MM.1S (cell line): ENCODE results near the gene UBE2E1.

Source experiments
- EZH2 ChIP-seq: fragments of 300-600 bp; sonication (generic); optimal IDR thresholded peaks from 2 replicates; pipeline ENCODE3; 2017; ENCODE audit warnings: low read depth, mild to moderate bottlenecking, antibody characterized with exemption, low read length, mixed read lengths
- EZH2phosphoT487 ChIP-seq: fragments of 300-600 bp; sonication (generic); IDR thresholded peaks from 2 replicates; pipeline ENCODE4 v1.6.1; 2018; ENCODE audit warnings: antibody characterized with exemption, low read length
- TF ChIP-seq, protein P1 (sequence below): fragments of 300-600 bp; sonication (generic); IDR thresholded peaks from 2 replicates; pipeline ENCODE4 v1.5.1; 2016; ENCODE audit warnings: antibody characterized with exemption, low read length, mixed read lengths

DNA sequence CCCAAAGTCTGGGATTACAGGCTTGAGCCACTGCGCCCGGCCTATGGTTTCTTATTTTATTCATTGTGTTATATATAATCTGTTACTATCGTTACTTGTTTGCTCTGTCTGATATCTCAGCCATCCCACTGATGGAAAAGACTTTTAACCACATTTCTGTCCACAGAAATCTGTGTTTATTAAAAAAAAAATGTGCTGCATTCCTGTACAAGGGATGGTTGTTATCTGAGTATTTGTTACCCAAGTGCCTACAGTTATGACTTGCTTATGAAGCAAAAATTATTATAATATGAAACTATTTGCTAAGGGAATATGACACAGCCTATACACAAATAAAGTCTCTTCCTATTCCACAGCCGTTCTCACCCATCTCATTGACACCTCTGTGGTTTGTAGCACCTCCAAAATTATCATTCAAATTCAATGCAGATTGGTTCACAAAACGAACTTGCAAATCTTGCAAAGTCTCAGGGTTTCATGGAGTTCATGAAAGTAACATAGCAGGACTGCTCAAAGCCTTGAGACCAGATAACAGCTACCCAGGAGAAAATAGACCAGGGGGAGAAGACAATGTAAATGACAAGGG lies 47.4 kb upstream of the UBE2E1 start:
- TF ChIP-seq, protein P1, sequence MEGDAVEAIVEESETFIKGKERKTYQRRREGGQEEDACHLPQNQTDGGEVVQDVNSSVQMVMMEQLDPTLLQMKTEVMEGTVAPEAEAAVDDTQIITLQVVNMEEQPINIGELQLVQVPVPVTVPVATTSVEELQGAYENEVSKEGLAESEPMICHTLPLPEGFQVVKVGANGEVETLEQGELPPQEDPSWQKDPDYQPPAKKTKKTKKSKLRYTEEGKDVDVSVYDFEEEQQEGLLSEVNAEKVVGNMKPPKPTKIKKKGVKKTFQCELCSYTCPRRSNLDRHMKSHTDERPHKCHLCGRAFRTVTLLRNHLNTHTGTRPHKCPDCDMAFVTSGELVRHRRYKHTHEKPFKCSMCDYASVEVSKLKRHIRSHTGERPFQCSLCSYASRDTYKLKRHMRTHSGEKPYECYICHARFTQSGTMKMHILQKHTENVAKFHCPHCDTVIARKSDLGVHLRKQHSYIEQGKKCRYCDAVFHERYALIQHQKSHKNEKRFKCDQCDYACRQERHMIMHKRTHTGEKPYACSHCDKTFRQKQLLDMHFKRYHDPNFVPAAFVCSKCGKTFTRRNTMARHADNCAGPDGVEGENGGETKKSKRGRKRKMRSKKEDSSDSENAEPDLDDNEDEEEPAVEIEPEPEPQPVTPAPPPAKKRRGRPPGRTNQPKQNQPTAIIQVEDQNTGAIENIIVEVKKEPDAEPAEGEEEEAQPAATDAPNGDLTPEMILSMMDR = no peak
- TF ChIP-seq EZH2 = no peak
- no peak for TF ChIP-seq EZH2phosphoT487
